Stimulated activated CD4-positive, alpha-beta T cell treated with anti-CD3 and anti-CD28 coated beads, Interleukin-12 subunit alpha, Interleukin-12 subunit beta, amount 100 ng/mL, for 24 hours (primary cell): ENCODE results near the gene FOXK1.
"Not testable (repeated sequence)": the region's sequence is repeated elsewhere in the genome, so short reads cannot be mapped to it uniquely, and the experiment has no call there.

Experiments used
- DNase-seq, 2 experiments: peaks; one replicate each; pipeline ENCODE4 v3.0.0-alpha.2; 2020; ENCODE audit warnings: low read depth in 2 of 2

FOXK1 gene

DNA sequence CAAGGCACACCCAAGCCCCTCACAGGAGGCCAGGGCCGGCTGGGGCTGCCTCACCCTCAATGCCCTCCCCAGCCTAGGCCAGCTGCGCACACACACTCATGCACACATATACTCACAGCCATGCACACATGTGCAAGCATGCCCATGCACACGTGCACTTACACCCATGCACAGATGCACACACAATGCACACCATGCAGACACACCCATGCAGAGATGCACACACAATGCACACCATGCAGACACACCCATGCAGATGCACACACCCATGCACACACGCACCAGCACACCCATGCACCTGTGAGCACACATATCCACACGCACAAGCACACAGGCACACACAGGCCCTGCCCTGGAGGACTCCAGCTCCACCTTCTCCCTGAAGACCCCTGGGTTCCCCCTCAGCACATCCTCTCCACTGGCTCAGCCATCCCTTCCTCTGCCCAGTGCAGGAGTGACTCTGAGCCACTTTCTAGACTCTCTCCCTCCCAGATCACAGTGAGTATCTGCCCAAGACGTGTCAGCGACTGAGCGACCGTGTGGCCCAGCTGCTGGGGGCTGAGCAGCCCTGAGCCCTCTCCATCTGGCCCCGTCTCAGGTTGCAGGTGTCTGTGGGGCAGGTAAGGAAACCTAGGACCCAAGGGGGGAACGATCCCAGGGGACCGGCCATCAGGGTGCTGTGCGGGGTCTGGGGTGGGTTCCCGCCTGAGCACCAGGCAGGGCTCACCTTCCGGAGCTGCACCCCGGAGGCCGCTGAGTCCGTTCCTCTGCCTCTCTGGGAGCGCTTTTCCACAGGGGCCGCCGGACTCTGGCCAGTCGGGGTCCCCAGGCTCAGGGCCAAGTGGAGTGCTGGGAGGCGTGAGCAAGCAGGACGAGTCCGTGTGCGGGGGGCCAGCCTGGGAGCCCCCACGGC, 119.1 kb downstream of the FOXK1 start:
- no peak for DNase-seq

DNA sequence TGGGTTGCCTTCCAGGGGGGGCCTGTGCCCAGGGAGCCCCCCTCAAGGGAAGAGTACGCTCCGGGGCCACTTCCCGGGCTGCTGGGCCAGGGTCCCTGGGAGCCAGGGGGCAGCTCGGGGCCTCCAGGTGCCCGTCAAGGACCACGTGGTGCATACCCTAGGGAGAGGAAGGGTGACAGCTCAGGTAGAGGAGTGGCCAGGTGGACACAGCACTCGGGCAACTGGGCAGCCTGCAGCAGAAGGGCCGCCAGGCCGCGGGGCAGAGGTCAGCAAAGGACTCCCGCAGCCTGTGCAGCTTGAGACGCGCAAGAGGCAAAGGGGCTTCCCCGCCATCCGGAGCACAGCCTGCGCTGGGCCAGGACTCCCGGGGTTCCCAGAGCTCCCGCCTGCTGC, 119.7 kb downstream of the FOXK1 start:
- DNase-seq, result no peak

GRCh38 chr7:4802577-4802976, 120.5 kb downstream of the FOXK1 start:
- not testable (repeated sequence) for DNase-seq

DNA sequence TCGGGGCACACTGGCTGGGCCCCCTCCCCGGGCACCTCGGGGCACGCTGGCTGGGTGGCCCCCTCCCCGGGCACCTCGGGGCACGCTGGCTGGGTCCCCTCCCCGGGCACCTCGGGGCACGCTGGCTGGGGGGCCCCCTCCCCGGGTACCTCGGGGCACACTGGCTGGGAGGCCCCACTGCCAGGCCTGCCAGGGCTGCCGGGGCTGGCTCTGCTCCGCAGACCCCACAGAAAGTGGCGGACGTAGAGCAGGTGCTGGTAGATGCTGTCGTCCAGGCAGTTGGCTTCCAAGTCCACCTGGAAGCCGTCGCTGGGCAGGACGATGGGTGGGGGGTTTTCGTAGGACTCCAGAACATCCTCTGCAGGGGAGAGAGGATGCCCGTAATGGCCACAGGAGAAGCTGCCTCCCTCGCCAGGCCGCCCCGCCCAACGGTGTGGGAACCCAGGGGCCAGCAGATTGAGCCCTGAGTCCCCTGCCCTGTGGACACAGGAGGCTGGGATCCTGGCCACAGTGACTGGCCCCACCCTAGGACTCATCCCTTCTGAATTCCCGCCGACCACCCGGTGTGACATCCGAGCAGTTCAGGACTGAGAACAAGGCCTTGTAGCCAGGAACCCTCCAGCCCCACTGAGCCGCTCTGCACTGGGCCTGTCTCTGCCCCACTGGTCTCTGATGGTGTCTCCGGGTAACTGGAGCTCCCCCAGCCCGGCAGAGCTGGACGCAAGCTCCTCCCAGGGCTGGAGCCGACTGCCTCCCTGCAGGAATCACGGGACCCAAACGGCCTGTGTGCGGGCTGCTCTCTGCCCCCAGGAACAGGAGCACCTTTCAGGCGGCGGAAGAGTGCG, 121.5 kb downstream of the FOXK1 start:
- no peak for DNase-seq

DNA sequence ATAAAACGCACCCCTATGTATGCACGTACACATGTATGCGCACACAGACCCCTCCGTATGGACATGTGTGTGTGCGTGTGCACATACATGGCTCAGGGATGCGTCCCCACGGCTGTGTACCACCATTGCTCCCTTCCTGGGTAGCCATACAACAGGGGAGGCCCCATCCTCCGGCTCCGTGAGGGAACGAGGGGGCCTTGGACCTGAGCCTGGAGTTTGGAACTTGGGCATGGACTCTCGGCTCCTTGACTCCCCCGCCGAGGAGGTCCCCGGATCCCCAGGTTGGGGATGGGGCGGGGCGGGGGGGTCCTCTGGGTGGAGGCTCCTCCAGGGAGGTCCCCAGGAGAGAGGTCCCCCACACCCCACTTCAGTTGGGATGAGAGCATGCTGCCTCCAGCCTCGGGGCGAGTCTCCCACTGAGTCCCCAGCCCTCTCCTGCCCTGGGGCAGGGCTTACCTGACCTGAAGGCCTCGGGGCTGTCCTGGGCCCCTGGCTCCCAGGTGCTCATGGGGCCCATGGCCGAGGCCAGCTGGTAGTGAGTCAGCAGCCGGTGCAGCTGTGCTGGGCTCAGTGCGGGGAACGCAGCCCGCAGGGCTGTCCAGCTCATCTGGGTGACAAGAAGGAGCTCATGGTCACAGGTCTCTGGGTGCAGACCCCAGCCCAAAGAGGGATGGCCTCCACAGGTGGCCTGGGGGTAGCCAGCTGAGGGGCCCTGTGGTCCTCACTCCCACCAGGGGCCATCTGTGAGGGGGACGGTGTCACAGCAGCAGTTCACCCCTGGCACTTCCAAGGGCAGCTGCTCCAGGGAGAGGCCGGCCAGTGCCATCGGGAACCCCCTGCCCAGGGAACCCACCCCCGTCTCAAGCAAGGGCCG, 123.3 kb downstream of the FOXK1 start:
- no peak for DNase-seq

- no peak for DNase-seq
Observed at GRCh38 chr7:4805984-4806300, 123.8 kb downstream of the FOXK1 start.

- no peak for DNase-seq
Observed at GRCh38 chr7:4806983-4807597, 125.0 kb downstream of the FOXK1 start.

- DNase-seq, result no peak
Observed at GRCh38 chr7:4807598-4808016, 125.5 kb downstream of the FOXK1 start.

DNA sequence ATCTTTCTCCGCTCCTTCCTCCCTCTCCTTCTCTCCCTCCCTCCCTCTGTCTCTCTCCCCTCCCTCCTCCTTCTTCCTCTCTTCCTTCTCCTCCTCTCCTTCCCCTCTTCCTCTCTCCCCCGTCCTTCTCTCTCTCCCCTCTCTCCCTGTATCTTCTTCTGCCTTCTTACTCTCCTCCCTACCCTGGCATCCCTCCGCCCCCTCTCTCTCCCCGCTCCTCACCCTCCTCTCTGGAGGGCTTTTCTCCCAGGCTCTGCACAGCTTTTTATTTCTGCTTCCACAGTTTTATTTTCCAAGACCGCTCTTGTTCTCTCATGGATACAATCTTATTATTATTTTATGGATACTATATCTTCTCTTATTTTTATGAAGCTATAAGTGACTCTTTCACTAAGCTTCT, 125.9 kb downstream of the FOXK1 start:
- DNase-seq, result no peak

- no peak for DNase-seq
Observed at GRCh38 chr7:4808565-4808964, 126.5 kb downstream of the FOXK1 start.

DNA sequence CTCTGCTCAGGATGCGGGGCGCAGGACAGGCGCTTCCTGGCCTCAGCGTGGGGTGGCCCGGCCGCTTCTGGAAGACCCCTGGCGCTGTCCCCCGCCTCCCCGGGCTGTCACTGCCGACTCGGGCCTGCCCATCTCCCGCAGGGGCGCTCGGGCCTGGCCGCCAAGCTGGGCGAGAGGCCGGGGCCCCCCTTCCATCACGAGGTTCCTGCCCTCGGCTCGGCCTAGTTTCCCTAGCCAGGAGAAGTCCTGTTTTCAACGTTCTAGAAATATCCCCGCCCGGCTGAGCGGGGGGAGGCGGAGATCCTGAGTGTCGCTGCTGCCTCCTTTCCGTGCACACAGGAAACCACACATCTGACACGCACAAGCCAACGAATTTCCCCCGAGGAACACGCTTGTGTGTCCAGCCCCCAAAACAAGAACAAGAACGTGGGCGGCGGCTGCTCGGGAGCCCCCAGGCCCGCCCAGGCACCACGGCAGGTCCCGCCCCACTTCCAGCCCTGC, 127.0 kb downstream of the FOXK1 start:
- DNase-seq, result peak in 1 of 2 experiments; percentile 14

DNA sequence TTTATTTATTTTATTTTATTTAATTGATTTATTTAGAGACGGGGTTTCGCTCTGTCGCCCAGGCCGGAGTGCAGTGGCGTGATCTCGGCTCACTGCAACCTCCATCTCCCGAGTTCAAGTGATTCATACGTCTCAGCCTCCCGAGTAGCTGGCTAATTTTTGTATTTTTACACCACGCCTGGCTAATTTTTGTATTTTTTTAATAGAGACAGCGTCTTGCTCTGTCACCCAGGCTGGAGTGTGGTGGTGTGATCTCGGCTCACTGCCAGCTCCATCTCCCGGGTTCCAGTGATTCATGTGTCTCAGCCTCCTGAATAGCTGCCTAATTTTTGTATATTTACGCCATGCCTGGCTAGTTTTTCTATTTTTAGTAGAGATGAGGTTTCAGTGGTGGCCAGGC, 127.6 kb downstream of the FOXK1 start:
- no peak for DNase-seq

- DNase-seq, result no peak
Observed at GRCh38 chr7:4814433-4814832, 132.3 kb downstream of the FOXK1 start.

DNA sequence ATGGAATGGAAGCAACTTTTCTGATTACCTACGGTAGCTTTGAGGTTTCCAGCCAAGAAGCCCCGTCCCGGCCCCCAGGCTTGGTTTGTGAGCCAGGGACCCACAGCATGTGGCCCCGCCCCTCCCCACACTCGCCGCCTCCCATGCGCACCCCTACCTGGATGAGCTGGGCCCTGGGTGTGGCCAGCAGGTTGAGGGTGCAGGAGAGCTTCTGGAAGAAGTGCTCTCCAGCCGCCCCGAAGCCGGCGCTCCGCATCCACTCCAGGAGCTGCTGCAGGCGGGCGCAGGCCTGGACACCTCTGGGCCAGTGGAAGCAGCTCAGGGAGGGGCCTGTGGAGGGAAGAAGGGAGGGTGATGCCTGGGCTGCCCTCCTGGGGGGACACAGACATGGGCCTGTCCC, 133.0 kb downstream of the FOXK1 start:
- DNase-seq, result no peak

DNA sequence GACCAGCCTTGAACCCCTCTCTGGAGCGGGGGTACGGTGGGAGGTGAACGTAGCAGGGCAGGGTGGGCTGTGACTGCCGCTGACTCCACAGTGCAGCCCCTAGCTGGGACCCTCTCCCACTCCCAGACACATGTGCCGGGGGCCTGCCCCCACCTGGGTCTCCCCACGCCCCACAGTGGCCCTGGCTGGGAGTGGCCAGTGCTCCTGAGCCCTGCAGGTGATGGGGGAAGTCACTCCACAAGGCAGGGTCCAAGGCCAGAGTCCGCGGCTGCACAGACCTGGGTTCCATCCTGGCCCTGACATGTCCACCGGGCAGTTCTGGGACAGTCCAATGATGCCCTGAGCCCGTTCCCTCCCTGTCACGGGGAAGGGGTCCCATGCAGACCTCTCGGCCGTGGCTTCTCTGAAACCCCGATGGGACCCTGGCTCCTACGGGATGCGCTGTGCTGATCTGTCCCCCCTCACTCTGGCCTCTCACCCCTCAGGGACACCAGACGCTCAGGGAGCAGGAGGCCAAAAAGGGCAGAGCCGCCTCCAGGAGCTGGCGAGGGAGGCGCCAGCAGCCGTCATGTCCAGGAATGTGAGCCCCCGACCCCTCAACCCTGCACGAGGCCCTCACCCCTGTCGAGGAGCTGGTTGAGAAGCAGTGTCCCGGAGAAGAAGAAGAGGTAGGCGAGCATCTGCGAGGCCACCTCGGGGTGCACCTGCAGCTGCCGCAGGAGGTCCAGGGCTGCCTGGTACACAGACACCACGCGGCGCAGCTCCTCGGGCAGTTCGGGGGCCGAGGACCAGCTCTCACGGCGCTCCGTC, 133.7 kb downstream of the FOXK1 start:
- no peak for DNase-seq

GRCh38 chr7:4816419-4817080, 134.5 kb downstream of the FOXK1 start:
- no peak for DNase-seq

DNA sequence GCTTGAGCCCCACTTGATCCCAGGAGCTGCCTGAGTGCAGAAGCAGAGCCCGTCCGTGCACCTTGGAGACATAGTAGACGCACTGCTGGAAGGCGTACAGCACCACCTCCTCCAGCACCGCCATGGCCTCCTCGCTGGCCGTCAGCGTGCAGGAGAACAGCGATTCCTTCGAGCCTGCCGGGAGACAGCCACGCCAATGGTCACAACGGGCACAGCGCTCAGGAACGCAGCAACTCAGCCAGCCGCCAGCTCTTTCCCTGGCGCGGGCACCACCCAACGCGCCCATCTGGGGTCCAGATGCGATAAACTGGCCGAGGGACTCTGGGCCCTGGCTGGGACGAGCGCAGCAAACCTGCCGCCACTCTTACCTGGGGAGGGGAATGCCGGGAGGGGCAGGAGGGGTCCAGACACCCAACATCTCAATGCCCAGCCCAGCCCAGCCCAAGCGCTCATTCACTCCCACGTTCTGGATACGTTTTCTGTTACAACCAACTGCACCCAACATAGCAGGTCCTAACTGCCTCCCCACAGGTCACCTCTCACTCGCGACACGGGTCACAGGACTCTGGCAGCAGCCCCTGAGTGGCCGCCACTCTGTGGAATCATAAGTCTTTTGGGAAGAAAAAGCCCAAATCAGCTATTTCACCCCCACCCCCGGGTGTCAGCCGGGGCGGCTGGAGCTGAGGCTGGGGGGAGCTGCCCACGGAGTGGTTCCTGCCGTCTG, 135.2 kb downstream of the FOXK1 start:
- DNase-seq, result no peak

DNA sequence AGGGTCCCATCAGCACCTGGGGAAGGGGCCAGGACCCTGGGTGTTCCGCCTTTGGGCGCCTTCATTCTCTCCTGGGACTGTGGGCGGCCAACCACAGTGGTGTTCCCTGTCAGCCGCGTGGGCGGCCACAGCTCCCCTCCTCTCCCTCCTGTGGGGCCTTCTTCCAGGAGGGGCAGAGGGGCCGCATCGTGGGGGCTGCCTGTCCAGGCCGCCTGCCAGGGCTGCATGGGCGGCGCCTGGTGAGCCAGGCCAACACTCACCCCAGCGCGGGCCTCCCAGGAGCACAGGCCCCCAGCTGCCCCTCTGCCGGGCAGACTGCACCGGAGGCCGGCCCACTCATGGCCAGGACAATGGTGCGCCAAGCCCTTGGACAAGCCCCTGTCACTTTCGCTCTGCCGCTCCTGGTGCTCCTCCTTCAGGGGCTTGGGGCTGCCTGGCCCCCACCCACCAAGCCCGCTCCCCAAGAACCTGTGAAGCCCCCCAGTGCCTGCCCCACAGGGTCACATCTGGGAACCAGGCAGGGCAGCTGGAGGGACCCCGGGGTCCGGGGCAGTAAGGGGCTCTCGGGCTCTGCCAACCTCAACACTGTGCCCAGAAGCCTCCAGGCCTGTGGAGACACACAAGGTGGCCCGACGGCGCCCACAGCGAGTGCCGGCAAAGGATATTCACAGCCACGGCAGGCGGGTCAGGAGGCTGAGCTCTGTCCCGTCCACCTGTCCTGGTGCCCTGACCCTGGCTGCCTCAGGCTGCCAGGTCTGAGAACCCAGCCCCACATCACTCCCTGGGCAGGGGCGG, 136.1 kb downstream of the FOXK1 start:
- no peak for DNase-seq
